ENCODE measurements around the gene PLSCR1.
"Not testable (repeated sequence)": the region's sequence is repeated elsewhere in the genome, so short reads cannot be mapped to it uniquely, and the experiment has no call there.

PLSCR1 gene

DNA sequence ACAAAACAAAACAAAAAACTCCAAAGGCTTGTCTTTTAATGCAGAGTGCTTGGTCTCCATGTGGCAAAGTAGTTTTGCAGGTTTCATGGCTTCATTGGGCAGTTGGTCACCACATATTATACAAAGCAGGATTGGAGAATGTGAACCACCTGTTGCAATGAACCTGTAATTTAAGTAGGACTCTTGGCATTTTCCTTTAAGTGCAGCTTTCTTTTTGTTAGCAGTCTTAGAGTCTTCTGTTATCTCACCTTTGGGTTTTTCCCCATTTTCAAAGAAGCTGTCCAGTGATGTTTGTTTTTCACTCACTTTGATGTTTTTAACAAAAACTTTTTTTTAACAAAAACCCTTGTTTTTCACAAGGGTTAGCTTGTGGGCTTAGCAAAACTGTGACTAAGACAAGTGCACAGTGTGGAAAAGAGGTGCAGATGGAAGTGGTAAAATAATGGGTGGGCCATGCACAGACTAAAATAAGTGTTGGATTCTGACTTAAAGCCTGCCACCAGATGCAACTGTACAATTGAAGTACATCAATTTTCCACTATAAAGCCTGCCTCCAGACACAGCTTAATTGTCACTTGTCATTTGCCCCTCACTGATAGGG lies 2.9 kb upstream of the PLSCR1 start:
- DNase-seq = no peak

DNA sequence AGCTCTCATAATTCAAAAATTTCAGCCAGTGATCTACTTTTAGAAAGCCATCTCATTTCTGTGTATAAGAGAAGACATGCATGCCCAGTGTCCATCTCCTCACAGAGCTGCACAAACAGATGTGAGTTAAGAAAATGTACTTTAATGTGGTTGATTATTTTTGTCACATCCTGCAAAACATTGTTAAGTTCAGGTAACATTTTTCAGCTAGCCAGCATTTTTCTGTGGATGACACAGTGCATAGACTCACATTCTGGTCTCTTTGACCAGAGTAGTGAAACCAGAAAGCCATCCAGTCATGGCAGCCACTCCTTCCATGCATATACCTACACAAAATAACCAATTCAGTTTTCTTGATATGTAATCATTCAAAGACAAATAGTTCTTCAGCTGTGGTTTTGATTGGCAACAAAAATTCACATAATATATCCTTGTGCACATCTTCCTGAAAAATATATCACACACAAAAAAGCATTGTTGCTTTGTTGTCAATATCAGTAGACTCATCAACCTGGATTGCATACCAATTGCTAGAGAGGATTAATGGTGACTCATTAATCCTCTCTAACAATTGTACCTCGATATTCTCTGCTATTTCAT lies 2.1 kb upstream of the PLSCR1 start:
- DNase-seq = no peak

DNA sequence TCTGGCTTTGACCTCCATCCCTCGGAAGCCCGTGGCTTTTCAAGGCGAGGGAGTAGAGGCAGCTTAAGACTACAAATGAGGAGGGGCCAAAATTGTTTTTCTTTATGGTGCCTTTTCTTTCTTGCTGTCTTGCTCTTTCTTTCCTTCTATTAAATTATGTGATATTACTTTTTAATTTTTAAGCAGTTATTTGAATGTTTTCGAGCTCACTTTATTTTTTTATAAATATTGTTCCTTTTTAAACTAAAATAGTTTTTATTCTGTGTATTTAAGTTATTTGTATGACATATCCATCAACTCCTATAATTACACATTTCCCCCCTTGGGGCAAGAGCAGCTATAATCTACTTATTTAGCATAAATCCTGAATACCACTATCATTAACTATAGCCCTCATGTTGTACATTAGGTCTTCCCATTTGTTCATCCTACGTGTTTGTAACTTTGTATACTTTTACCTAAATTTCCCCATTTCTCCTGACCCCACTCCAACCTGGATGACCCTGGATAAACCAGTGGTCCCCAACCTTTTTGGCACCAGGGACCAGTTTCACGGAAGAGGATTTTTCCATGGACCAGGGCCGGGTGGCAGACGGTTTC lies 622 bp upstream of the PLSCR1 start:
- DNase-seq = no peak

DNA sequence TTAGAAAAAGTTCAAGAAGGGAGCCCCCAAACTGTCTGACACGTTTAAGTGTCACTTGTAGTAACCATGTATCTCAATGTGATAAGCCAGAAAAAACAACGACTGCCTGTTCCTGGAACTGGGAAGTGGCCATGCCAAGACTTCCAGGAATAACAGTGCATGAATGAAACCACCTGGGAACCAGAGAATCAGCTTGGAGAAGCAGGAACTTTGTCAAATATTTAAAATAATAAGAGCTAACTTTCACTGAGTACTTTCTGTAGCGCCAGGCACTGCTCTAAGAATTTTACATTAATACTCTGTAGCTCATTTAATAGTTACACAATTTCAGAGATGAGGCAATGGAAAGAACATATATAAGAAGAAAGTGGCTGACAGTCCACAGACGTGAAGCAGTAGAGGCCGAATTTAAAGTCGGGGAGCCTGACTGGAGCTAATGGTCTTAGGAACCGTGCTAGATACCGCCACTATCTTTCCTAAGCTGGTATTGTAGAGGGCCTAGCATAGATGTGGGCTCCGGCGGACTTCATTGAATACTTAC lies 876 bp downstream of the PLSCR1 start:
- no peak for DNase-seq

DNA sequence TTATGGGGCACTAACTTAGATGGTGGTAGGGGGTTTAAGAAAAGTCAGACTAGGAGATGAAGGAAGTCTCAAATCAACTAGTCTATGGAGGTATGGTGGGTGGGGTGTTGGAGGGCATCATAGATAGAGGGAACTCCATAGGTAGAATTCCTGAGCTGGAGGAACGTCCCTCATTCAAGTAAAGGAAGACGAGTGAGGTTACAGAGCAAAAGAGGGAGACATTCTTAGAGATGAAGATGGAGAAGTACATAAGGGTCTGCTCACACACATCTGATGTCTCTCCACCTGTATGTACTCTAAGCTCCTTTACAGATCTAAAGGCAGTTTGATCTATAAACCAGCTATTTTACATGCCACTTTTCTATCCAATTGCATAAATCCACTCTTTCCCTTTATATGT lies 1.4 kb downstream of the PLSCR1 start:
- no peak for DNase-seq

DNA sequence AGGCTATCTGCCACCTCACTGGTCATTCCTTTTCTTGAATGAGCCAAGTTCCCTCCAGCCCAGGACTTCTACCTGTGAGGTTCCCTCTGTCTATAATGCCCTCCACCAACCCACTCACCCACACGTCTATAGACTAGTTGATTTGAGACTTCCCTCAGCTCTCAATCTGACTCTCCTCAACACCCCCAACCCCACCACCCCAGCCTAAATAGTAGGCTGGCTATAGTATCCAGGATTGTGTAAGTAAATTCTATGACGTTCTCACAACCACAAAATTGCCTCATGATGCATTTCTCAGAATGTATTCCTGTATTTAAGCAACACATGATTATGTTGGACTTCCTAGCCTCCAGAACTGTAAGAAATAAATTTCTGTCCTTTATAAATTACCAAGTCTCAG lies 2.2 kb downstream of the PLSCR1 start:
- DNase-seq = no peak

DNA sequence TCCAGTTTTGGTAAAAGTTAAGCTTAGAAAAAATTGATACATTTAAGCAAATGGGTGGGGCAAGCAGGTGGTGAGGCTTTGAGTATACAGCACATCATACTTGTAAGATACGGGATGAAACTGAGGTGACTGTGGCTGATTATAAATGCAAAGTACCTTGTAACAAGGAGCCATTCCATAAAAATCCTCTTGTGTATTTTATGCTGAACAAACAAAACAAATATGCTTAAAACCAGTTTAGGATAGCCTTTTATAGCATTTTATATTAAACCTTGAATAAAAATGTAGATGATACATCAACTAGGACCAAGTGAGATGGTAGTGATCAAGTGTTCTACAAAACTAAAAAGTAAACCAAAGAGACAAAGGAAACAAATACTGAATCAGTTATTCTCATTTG lies 3.4 kb downstream of the PLSCR1 start:
- no peak for DNase-seq

DNA sequence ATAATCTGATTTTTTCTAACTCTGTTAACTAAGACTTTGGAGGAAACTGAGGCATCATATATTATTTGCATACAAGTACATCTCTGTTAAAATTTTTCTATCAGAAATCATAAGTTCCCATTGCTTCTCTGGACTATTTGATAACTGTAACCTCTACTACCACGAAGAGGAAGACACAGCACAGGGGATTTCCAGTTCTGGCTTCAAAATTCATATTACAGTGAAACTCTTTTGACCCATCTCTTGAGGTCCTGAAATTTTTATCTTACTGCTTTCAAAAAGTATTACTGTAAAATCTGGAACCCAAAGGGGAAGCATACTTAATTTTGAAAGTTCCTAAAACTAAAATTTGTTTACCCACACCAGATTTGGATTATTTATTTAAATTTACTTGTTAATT lies 4.2 kb downstream of the PLSCR1 start:
- no peak for DNase-seq

DNA sequence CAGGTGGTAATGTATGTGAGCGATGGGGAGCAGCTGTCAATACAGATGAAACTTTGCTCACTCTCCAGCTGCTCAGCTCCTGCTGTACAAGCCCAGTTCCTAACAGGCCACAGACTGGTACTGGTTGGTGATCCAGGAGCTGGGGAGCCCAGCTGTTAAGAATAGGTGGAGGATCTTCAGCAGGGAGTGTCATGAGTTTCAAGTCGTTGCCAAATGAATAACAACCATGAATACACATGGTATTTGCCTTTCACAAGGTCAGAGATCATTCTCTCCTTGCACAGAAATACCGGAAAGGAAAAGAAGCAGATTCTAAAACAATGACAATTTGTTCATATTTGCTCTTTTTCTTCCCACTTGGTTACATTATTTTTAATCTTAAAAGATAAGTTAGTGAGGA lies 5.1 kb downstream of the PLSCR1 start:
- DNase-seq = no peak

DNA sequence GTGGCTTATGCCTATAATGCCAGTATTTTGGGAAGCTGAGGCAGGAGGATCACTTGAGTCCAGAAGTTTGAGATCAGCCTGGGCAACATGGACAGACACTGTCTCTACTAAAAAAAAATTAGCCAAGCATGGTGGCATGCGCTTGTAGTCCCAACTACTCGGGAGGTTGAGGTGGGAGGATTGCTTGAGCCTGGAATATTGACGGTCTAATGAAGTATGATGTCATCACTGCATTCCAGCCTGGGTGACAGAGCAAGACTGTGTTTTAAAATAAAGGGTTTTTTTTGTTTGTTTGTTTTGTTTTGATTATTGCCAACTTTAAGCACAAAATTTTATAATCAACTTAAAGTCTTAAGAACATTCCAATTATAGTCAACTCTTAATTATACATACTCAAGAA lies 6.8 kb downstream of the PLSCR1 start:
- no peak for DNase-seq

DNA sequence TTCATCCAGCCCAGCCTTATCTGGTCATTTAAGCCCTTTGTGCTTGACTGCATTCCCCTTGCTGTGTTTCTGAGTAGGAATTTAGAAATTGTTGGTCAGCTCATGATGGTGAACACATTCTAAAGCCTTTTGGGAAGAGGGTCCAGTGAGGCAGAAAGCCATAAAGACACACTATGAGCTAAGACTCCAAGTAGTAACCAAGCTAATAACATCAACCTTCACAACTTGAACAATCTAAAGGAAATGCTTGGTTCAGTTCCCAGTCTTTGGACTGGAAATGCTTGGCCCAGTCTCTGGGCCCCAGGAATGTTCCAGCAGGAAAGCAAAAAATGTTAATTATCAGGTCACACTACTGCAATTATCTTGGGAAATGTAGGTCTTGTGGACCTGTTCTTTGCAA lies 7.7 kb downstream of the PLSCR1 start:
- DNase-seq = no peak

DNA sequence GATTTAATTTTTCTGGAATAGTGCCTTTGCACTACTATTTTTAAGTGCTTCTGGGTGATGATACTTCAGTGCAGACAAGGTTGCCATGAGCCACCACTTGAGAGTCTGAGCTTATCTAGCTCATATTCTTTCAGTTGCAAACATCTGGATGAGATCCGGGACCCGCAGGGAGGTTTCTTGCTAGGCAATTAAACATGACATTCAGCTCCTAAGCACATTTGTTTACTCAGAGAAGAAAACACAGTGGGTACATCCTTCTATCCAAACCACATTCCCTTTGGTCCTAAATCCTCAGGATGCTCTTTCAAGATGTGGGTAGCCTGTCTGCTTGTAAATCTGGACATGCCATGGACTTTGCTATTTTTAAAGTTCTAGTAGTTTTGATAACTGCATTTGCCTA lies 12.0 kb downstream of the PLSCR1 start:
- no peak for DNase-seq

DNA sequence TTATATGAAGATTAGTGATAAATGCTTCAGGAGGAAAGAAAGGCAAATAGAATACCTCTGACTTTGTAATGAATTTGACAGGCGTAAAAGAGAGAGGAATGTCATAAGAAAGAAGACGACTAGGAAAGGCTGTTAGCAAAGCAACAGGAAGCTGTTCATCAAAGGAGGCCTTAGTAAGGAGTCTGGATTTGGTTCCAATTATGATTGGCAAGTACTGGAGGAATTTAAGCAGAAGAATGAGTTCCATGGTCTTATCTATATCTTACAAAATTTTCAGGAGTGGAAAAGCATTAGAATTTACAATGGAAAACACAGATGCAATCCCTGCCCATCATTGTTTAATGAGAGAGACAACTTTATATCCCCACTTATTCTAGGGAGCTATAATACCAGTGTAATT lies 13.8 kb downstream of the PLSCR1 start:
- no peak for DNase-seq

DNA sequence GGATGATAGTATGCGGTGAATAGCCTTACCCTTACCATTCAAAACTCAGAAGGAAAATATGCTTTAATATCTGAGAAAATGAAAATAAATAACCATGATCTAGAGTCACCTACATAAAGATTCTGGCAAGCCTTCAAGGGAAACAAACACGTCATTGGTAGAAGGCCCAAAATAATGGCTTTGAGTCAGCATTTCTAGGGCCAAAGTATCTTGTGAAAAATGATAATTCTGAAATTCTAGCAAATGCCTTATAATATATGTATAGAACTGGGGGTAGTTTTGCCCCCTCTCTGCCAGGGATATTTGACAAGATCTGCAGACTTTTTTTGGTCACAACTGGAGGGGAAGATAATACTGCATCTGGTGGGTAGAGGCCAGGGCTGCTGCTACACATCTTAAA lies 15.4 kb downstream of the PLSCR1 start:
- DNase-seq = no peak

DNA sequence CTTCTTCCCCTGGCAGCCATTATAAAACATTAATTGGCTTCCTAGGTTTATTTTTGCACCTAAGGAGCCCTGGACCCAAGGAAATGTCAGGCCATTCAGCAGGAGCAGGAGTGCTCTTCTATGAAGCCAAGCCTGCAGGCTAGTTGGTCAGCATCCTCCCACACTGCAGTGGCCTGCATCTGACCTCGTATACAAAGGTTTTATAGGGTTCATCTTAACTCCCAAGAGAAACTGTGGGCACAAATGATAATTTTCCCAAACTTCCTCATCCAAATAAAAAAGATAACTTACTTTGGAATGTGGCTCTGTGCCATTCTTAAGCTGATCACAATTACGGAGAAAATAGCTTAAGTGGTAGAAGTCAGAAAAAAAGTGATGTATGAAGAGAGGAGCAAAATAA lies 19.4 kb downstream of the PLSCR1 start:
- no peak for DNase-seq

DNA sequence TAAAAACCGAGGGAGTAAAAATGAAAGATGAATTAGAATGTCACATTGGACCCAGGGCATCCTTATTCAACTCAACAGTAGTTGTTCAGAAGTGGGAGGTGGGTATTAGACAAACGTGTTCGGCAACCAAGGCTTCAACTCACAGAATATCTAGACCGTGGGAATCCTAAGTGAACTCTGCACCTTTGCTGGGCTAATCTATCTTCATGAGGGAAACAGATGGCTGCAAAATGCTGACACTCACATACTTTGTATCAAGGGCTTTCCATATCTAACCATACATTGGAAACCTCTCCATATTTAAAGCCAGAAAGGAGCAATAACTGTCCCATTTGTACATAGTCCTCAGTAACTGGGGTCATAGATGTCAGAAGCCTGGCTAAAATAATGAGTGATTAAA lies 20.9 kb downstream of the PLSCR1 start:
- no peak for DNase-seq

DNA sequence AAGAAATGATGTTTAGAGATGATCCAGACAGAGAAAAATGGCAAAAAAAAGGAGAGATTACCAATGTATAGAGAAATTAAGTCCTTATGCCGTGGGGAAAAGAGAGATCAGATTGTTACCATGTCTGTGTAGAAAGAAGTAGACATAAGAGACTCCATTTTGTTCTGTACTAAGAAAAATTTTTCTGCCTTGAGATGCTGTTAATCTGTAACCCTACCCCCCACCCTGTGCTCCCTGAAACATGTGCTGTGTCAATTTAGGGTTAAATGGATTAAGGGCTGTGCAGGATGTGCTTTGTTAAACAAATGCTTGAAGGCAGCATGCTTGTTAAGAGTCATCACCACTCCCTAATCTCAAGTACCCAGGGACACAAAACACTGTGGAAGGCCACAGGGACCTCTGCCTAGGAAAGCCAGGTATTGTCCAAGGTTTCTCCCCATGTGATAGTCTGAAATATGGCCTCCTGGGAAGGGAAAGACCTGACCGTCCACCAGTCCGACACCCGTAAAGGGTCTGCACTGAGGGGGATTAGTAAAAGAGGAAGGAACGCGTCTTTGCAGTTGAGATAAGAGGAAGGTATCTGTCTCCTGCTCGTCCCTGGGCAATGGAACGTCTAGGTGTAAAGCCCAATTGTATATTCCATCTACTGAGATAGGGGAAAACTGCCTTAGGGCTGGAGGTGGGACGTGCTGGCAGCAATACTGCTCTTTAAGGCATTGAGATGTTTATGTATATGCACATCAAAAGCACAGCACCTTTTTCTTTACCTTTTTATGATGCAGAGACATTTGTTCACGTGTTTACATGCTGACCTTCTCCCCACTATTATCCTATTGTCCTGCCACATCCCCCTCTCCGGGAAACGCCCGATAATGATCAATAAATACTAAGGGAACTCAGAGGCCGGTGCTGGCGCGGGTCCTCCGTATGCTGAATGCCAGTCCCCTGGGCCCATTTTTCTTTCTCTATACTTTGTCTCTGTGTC lies 21.9 kb downstream of the PLSCR1 start:
- DNase-seq = not testable (repeated sequence)

DNA sequence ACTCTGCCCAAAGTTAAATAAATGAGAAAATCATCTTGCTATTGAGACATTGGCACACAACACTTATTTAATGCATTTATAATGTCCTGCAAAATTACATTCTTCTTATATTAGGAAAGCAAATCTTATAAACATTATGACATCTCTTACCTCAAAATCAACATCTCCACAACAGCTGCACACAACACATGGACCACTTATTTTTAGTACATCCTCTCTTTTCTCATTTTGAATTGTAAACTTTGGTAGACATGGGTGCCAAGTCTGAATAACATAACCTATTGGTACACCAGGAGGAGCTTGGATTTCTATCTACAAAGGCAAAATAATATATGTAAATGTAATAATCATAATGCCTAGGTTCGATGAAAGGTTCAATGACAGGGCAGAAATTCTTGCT lies 23.0 kb downstream of the PLSCR1 start:
- no peak for DNase-seq

DNA sequence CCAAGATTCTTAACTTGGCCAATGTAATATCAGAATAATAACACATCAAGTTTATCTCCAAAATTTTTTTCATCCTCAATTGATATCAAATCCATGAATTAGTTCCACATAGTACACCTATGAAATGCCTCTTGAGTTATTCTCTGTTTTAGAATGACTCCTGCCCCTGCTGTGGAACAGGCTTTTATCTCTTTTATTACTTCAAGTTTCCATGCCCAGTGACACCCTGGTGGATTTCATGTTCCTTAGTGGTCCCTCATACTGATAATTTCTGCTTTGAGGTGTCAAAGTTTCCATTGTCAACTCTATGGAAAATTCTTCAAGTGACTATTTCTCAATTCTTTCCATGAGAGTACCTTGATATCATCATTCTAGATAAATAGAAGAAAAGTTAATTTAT lies 24.6 kb downstream of the PLSCR1 start:
- DNase-seq = no peak

DNA sequence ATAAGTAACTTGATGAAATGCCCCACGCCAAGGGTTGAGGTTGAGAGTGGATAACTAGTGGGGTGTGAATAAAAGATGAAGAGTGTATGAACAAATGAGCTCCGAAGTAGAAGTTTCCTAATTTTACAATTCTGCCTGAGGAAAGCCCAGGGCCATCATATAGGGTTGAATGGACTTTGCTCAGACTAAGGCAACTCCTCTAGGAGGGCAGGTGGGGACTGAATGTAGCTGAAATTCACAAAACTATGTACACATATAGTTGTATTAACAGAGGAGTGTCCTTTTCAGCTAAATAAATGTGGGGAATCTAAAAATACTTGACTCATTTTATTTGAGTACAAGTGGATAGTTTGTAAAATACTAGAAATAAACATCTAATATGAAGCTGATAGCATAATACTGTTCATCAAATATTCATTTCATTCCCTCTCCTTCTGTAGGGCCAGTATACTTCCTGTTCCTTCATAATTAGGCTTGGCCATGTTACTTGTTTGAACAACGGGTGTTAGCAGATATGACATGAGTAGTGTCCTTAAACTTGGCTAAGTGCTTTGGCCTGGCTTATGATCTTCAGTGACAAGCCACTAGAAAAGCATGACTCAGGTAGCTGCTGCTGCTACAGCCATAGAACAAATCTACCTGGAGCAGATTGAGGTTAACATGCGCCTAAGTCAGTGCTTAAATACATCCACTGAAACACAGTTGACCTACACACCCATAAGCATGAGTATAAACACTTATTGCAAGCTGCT lies 26.5 kb downstream of the PLSCR1 start:
- no peak for DNase-seq

DNA sequence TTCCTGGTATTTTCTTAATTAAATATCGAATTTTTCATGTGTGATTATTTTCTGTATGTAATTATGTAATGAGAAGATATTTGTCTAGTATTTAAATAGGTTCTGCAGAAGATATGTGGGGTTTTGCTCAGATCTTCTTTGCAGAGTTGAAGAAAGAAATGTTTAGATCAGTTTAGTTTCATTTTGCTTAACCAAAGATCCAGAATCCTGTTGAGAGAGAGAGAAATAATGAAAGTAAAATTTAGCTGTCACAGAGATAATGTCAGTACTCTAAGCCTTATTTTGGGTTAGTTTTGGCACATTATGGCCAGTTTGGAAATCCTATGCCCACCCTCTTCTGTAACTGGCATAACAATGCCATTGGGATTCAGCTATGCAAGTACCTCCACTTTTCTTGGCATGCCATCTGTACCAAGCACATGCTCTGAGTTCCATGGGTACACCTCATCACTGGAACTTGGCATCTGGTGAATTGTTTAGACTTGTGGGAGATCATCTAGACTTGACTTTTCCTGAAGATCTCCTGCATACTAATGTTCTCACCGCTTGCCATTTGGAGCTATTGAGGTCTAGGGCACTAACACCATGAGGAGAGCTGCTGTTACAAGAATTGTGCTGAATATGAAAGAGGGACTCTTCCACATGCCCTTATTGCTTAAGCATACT lies 30.9 kb downstream of the PLSCR1 start:
- no peak for DNase-seq

Measured in central memory CD4-positive, alpha-beta T cell (primary cell).